GM12892 (cell line): Measurements from ENCODE around the gene SH3RF3.

Experiments
- POLR2A ChIP-seq: IDR thresholded peaks from 2 replicates; pipeline ENCODE4 v1.6.1; 2011; ENCODE audit warnings: low read depth, low read length, control low read depth
- POLR2AphosphoS5 ChIP-seq: IDR thresholded peaks from 2 replicates; pipeline ENCODE4 v1.6.1; 2011; ENCODE audit warnings: low read depth, low read length, control low read depth
- TAF1 ChIP-seq: IDR thresholded peaks from 2 replicates; pipeline ENCODE4 v1.6.1; 2011; ENCODE audit warnings: low read depth, mild to moderate bottlenecking, control low read depth, low read length, borderline replicate concordance

DNA sequence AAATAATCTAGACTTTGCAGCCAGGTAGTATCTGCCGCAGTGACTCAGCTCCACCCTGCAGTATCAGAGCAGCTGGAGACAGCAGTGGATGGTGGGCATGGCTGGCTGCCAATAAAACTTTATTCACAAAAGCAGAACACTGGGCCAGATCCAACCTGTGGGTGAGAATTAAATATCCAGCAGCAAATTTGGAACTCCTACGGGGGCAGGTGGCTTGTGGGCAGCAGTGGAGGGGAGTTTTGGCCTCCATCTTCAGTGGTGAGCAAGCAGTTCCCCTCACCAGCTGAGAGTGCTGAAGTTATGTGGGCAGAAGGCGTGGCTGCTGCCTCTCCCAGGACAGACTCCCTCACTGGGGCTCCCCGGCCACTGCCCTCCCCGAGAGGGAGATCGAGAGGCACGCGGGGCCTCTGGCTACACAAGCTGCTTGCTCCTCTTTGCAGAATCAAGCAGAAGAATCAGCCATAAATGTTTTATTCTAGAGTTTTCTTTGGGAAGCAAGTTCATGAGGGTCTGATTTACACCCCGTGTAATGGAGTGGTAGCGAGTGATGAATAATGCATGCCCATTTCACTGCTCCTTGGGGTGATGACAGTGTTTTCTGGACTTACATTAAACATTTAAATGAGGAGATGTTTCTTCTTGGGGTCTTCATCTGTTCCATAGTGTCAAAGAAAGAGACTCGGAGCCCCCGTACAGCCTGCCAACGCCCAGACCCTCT, 280.5 kb downstream of the SH3RF3 start:
- TF ChIP-seq TAF1 = no peak
- no peak for TF ChIP-seq POLR2A
- no peak for TF ChIP-seq POLR2AphosphoS5
